Measurements from ENCODE around the gene FAM193B. TPM values are rescaled to one million over a fixed set of nuclear protein-coding genes. Genes with fewer than 3 reads are reported as not detected.

FAM193B gene
- total and polyA plus RNA-seq, 9 of the 15 experiments (the other 6 are each of a cell fraction or from before 2014, with no cell fraction given), result 4.4 to 76.4 (median 37.3) TPM

GRCh38 chr5:177473443-177474001 lies 80.8 kb downstream of the FAM193B start, which contains the start of gene DBN1 (continued):
- no peak for TF ChIP-seq DACH1 (IDR thresholded peaks at IDR 0.05; ENCODE audit: partially characterized antibody)
- TF ChIP-seq TEAD2 (tag; IDR thresholded peaks at IDR 0.05), result no peak
- no peak for TF ChIP-seq KDM2B (CRISPR knock-in tag; IDR thresholded peaks at IDR 0.05)
- no peak for TF ChIP-seq MXI1 (IDR thresholded peaks at IDR 0.05; ENCODE audit: low read depth, low read length)
- no peak for TF ChIP-seq HDAC2 (IDR thresholded peaks at IDR 0.05)
- no peak for TF ChIP-seq ZNF512 (tag; IDR thresholded peaks at IDR 0.05)
- peak; percentile 94; the same call in 1 of the 2 replicates for TF ChIP-seq ZBTB7A (IDR thresholded peaks at IDR 0.05; ENCODE audit: borderline replicate concordance, control insufficient read depth, low read depth, low read length)
- TF ChIP-seq MNT (conservative IDR thresholded peaks at IDR 0.05), result no peak
- TF ChIP-seq RBFOX2 (IDR thresholded peaks at IDR 0.05; ENCODE audit: low read depth, low read length), result peak; percentile 61
- TF ChIP-seq L3MBTL2 (IDR thresholded peaks at IDR 0.05), result no peak
- no peak for TF ChIP-seq FOXK1 (CRISPR knock-in tag; IDR thresholded peaks at IDR 0.05; ENCODE audit: borderline replicate concordance)
- TF ChIP-seq ZFX (CRISPR knock-in tag; IDR thresholded peaks at IDR 0.05), result peak; percentile 9; the same call in 1 of the 2 replicates
- no peak for TF ChIP-seq U2AF1 (optimal IDR thresholded peaks at IDR 0.05; ENCODE audit: low read depth, low read length)
- TF ChIP-seq MAZ (CRISPR knock-in tag; conservative IDR thresholded peaks at IDR 0.05 in 1 of 2, IDR thresholded peaks at IDR 0.05 in 1 of 2), result peak in 1 of 2 experiments; percentile 28; a peak in 1 of 4 replicates
- TF ChIP-seq, protein P1, sequence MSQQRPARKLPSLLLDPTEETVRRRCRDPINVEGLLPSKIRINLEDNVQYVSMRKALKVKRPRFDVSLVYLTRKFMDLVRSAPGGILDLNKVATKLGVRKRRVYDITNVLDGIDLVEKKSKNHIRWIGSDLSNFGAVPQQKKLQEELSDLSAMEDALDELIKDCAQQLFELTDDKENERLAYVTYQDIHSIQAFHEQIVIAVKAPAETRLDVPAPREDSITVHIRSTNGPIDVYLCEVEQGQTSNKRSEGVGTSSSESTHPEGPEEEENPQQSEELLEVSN (IDR thresholded peaks at IDR 0.05; ENCODE audit: borderline replicate concordance in 1 of 2, extremely low read depth in 1 of 2, insufficient read depth in 1 of 2, insufficient read length in 1 of 2, low read depth in 1 of 2, low read length in 1 of 2, poor library complexity in 1 of 2, severe bottlenecking in 1 of 2), result peak in 1 of 2 experiments; percentile 42
- TF ChIP-seq, protein P2, sequence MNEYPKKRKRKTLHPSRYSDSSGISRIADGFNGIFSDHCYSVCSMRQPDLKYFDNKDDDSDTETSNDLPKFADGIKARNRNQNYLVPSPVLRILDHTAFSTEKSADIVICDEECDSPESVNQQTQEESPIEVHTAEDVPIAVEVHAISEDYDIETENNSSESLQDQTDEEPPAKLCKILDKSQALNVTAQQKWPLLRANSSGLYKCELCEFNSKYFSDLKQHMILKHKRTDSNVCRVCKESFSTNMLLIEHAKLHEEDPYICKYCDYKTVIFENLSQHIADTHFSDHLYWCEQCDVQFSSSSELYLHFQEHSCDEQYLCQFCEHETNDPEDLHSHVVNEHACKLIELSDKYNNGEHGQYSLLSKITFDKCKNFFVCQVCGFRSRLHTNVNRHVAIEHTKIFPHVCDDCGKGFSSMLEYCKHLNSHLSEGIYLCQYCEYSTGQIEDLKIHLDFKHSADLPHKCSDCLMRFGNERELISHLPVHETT (CRISPR knock-in tag; conservative IDR thresholded peaks at IDR 0.05 in 1 of 2, IDR thresholded peaks at IDR 0.05 in 1 of 2), result peak in 1 of 2 experiments; percentile 47; a peak in 1 of 4 replicates
- TF ChIP-seq SLC30A9 (CRISPR knock-in tag; IDR thresholded peaks at IDR 0.05), result no peak
- TF ChIP-seq ZNF740 (CRISPR knock-in tag; IDR thresholded peaks at IDR 0.05), result peak; percentile 37
- TF ChIP-seq ZNF740 (tag; IDR thresholded peaks at IDR 0.05), result no peak

Data from K562 (cell line).